HepG2 (cell line): ENCODE measurements around the gene TMEM97. TPM values are rescaled to one million over a fixed set of nuclear protein-coding genes. Genes with fewer than 3 reads are reported as not detected.
A peak's percentile ranks its signal among the peaks of the same experiment; 100 is the strongest.

ENCODE experiments used
- ATAC-seq: fragments of 200-7000 bp; cut with Tn5 transposase; 3 replicates; pipeline ENCODE4 v1.9.1; 2020; ENCODE audit warnings: mild to moderate bottlenecking, moderate library complexity
- BruUV-seq: library from RNA; stranded (reverse); fragments of 400-500 nt; replicated peaks from 2 replicates; lab custom pipeline; 2021; lab: Mats Ljungman, UMichigan
- CTCF ChIA-PET: fragments of 300-600 bp; formaldehyde crosslinking; extraction: SDS; loops from one replicate; lab custom pipeline; 2021; ENCODE audit warnings: low total read pairs, inconsistent platforms, low intra/inter-chr PET ratio; lab: Yijun Ruan, JAX
- POLR2A ChIA-PET: fragments of 350-600 bp; sonication (Branson Sonifier 250); formaldehyde crosslinking; loops from one replicate; lab custom pipeline; 2020; ENCODE audit warnings: antibody characterized with exemption, inconsistent platforms; lab: Yijun Ruan, JAX
- DNase-seq: peaks from one replicate; pipeline ENCODE4 v3.0.0-alpha.2; 2015; ENCODE audit warnings: low spot score
- FAIRE-seq: peaks from 3 replicates; lab custom pipeline; 2011; peaks lifted over from hg19 to GRCh38; lab: Jason Lieb, UNC
- H2AFZ ChIP-seq: one replicate; pipeline ENCODE4 v1.6.1; 2011; ENCODE audit warnings: low read length, inconsistent platforms
- H3K27ac ChIP-seq: fragments of 300-600 bp; 3 replicates; pipeline ENCODE4 v1.8.0; 2011; ENCODE audit warnings: mixed run types, mild to moderate bottlenecking, mixed read lengths, low read length, inconsistent platforms; ENCODE audit not compliant: insufficient read depth; ENCODE audit errors: extremely low read length
- H3K27me3 ChIP-seq, 2 experiments: fragments of 200-600 bp in 1 of 2; 2 replicates in 1 of 2; 3 replicates in 1 of 2; pipeline versions ENCODE4 v1.6.0 to v1.8.0; 2011; ENCODE audit warnings: low read length in 2 of 2, mild to moderate bottlenecking in 2 of 2, moderate library complexity in 2 of 2, inconsistent platforms in 1 of 2; ENCODE audit not compliant: insufficient read depth in 2 of 2, control insufficient read depth in 1 of 2
- H3K36me3 ChIP-seq, 2 experiments: fragments of 200-600 bp in 1 of 2; replicated peaks in 1 of 2; 2 replicates in 1 of 2; 3 replicates in 1 of 2; pipeline versions ENCODE4 v1.5.1 to v1.8.0; 2011; ENCODE audit warnings: low read length in 2 of 2, inconsistent platforms in 1 of 2; ENCODE audit not compliant: insufficient read depth in 2 of 2, control insufficient read depth in 1 of 2
- H3K4me1 ChIP-seq: 2 replicates; pipeline ENCODE4 v1.5.1; 2012; ENCODE audit warnings: low read length, inconsistent platforms; ENCODE audit not compliant: insufficient read depth
- H3K4me2 ChIP-seq: 2 replicates; pipeline ENCODE4 v1.6.0; 2011; ENCODE audit warnings: low read depth, low read length, inconsistent platforms
- H3K4me3 ChIP-seq, 3 experiments: fragments of 200-600 bp in 1 of 3; sonication (generic), shearing (Covaris generic) in 1 of 3; replicated peaks in 1 of 3; 2 replicates each; pipeline ENCODE4 v1.5.1; 2011 to 2016; ENCODE audit warnings: low read length in 3 of 3, inconsistent platforms in 2 of 3, low read depth in 2 of 3, mild to moderate bottlenecking in 2 of 3, control low read depth in 1 of 3, mixed read lengths in 1 of 3; ENCODE audit not compliant: insufficient read depth in 1 of 3
- H3K79me2 ChIP-seq: one replicate; pipeline ENCODE4 v1.6.1; 2011; ENCODE audit warnings: low read length, inconsistent platforms; ENCODE audit not compliant: insufficient read depth
- H3K9ac ChIP-seq: 2 replicates; pipeline ENCODE4 v1.6.0; 2011; ENCODE audit warnings: mild to moderate bottlenecking, low read depth, low read length, inconsistent platforms; ENCODE audit not compliant: insufficient read depth
- H3K9me3 ChIP-seq: 2 replicates; pipeline ENCODE4 v1.5.1; 2012; ENCODE audit warnings: mild to moderate bottlenecking, low read length
- H4K20me1 ChIP-seq: 2 replicates; pipeline ENCODE4 v1.6.0; 2011; ENCODE audit warnings: inconsistent platforms, mild to moderate bottlenecking, low read length, moderate library complexity; ENCODE audit not compliant: insufficient read depth
- BORCS8-MEF2B ChIP-seq: sonication (generic); formaldehyde crosslinking; IDR thresholded peaks from 2 replicates; pipeline ENCODE4 v1.8.0; 2022; ENCODE audit warnings: mild to moderate bottlenecking, missing genetic modification reagents
- DMAP1 ChIP-seq: IDR thresholded peaks from 2 replicates; pipeline ENCODE4 v1.6.1; 2016
- GATAD2A ChIP-seq: IDR thresholded peaks from 2 replicates; pipeline ENCODE4 v1.6.1; 2016
- GFI1 ChIP-seq: sonication (generic); formaldehyde crosslinking; IDR thresholded peaks from 2 replicates; pipeline ENCODE4 v1.5.0; 2020; ENCODE audit warnings: missing genetic modification reagents, mild to moderate bottlenecking, borderline replicate concordance
- KMT2A ChIP-seq: sonication (generic); formaldehyde crosslinking; IDR thresholded peaks from 2 replicates; pipeline ENCODE4 v1.4.0; 2020; ENCODE audit warnings: missing genetic modification reagents
- MEIS2 ChIP-seq: sonication (generic); formaldehyde crosslinking; IDR thresholded peaks from 2 replicates; pipeline ENCODE4 v1.9.0; 2021; ENCODE audit warnings: mild to moderate bottlenecking, missing genetic modification reagents
- MIER2 ChIP-seq: IDR thresholded peaks from 2 replicates; pipeline ENCODE4 v1.6.1; 2016; ENCODE audit warnings: missing biosample characterization, missing genetic modification reagents
- NR2F6 ChIP-seq, 2 experiments: IDR thresholded peaks; 2 replicates each; pipeline ENCODE4 v1.6.1; 2016; ENCODE audit warnings: antibody characterized with exemption in 1 of 2, mild to moderate bottlenecking in 1 of 2
- PBX3 ChIP-seq: sonication (generic); formaldehyde crosslinking; IDR thresholded peaks from 2 replicates; pipeline ENCODE4 v1.8.1; 2023; ENCODE audit warnings: missing genetic modification reagents, inconsistent platforms, borderline replicate concordance
- RARA ChIP-seq: IDR thresholded peaks from 2 replicates; pipeline ENCODE4 v1.6.1; 2016; ENCODE audit warnings: missing genetic modification reagents, missing compliant biosample characterization
- RXRB ChIP-seq: IDR thresholded peaks from 2 replicates; pipeline ENCODE4 v1.6.1; 2016; ENCODE audit warnings: borderline replicate concordance, missing genetic modification reagents, missing compliant biosample characterization
- TOE1 ChIP-seq: sonication (generic); formaldehyde crosslinking; IDR thresholded peaks from 2 replicates; pipeline ENCODE4 v1.4.0; 2020; ENCODE audit warnings: mild to moderate bottlenecking, missing genetic modification reagents
- ZBTB8A ChIP-seq: sonication (generic); formaldehyde crosslinking; IDR thresholded peaks from 2 replicates; pipeline ENCODE4 v1.4.0; 2020; ENCODE audit warnings: mild to moderate bottlenecking, low read depth, missing genetic modification reagents, borderline replicate concordance
- ZNF883 ChIP-seq: sonication (generic); formaldehyde crosslinking; IDR thresholded peaks from 2 replicates; pipeline ENCODE4 v1.5.1; 2020; ENCODE audit warnings: mild to moderate bottlenecking, missing genetic modification reagents; ENCODE audit errors: not compliant biosample characterization
- WGBS: methylation state at CpG from one replicate; pipeline ENCODE4 v1.1.6; 2017; ENCODE audit warnings: low lambda C conversion rate; 5-methylcytosine and 5-hydroxymethylcytosine counted together
- in situ Hi-C: cut with HindIII; loops from 2 replicates; pipeline ENCODE4 v1.10.0; 2017; ENCODE audit warnings: low pct_unique_long_range_greater_than_20kb; ENCODE audit not compliant: extremely low pct_ligation_motif_present
- intact Hi-C: fragments of 100-400 bp; cut with micrococcal nuclease; formaldehyde crosslinking; loops from one replicate; pipeline ENCODE4 v1.10.0; 2022; ENCODE audit not compliant: unreplicated experiment
- polyA plus RNA-seq, 8 experiments: library from polyadenylated mRNA; depleted of rRNA in 3 of 8; stranded (reverse) in 7 of 8; unstranded in 1 of 8; fragments of >200 nt; fragmentation: Illumina TruSeq in 4 of 8; extraction: Trizol in 4 of 8; gene quantifications; 2 replicates each; pipeline versions ENCODE4 v1.2.1 to v1.2.3, GENCODE V29; 2011 to 2016; ENCODE audit warnings: low read depth in 4 of 8, missing spikeins in 1 of 8, mixed read lengths in 1 of 8; ENCODE audit not compliant: insufficient read depth in 1 of 8
- total RNA-seq, 5 experiments: library from RNA; depleted of rRNA; stranded (reverse); fragments of >200 nt; fragmentation: Illumina TruSeq; extraction: Trizol; gene quantifications; 2 replicates each; pipeline ENCODE4 v1.2.3, GENCODE V29; 2016; ENCODE audit warnings: low read depth in 1 of 5
- TF ChIP-seq, protein P1 (sequence below): IDR thresholded peaks from 2 replicates; pipeline ENCODE4 v1.6.1; 2016; ENCODE audit warnings: missing compliant biosample characterization, missing genetic modification reagents, borderline replicate concordance

TMEM97 gene
- total and polyA plus RNA-seq, 2 of the 13 experiments (the other 11 are each of a cell fraction or from before 2014, with no cell fraction given) = 69.6 to 137 TPM

- H4K20me1 ChIP-seq = no peaks in the 10 kb centered on the region
- intact Hi-C loops = loop anchor here (5.0 kb wide), 1 partner anchor 114 kb away; no protein-coding TSS in a partner anchor
- POLR2A ChIA-PET = interaction anchor here (0.9 to 5.7 kb wide), 8 partner anchors 11 to 142 kb away, joined by 3 to 68 read pairs (median 14); partner anchors contain the start of genes IFT20, POLDIP2, SLC46A1 and TMEM97
- peaks cover 26% of the 10 kb centered on the region for H3K4me1 ChIP-seq
- peaks cover 31 to 74% of the 10 kb centered on the region in 2 experiments for H3K36me3 ChIP-seq
- DNase-seq (no peak), FAIRE-seq (no peak), ATAC-seq (no peak)
- H3K9ac ChIP-seq = 0 out of 2 replicates have a peak overlapping the region, but pooled peaks have one; percentile 9
- TF ChIP-seq, protein P1, sequence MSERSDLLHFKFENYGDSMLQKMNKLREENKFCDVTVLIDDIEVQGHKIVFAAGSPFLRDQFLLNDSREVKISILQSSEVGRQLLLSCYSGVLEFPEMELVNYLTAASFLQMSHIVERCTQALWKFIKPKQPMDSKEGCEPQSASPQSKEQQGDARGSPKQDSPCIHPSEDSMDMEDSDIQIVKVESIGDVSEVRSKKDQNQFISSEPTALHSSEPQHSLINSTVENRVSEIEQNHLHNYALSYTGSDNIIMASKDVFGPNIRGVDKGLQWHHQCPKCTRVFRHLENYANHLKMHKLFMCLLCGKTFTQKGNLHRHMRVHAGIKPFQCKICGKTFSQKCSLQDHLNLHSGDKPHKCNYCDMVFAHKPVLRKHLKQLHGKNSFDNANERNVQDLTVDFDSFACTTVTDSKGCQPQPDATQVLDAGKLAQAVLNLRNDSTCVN (CRISPR knock-in tag) = no peak
- TF ChIP-seq RARA = no peak
- TF ChIP-seq ZNF883 (CRISPR knock-in tag) = no peak
- TF ChIP-seq KMT2A (CRISPR knock-in tag) = 0 out of 2 replicates have a peak, but pooled peaks have one; percentile 8
- BruUV-seq = no TSS peak
- H3K9me3 ChIP-seq = no peaks in the 10 kb centered on the region
- H3K4me3 ChIP-seq = no peak overlapping the region
- peak overlapping the region; percentile 43 for H3K27ac ChIP-seq
- 98% methylated on average over 2 of the region's 2 CpGs for WGBS
- in situ Hi-C loops = no loop called here
- CTCF ChIA-PET = interaction anchor here (1.2 kb wide), 1 partner anchor 70 kb away, joined by 4 read pairs; no protein-coding TSS in a partner anchor
- H3K27me3 ChIP-seq = no peaks in the 10 kb centered on the region
- peak overlapping the region; percentile 21; the same call in 1 of the 2 replicates for H3K4me2 ChIP-seq
- H2AFZ ChIP-seq = no peak overlapping the region
- no peaks in the 10 kb centered on the region for H3K79me2 ChIP-seq
Measured at GRCh38 chr17:28346199-28346580, 27.2 kb downstream of the TMEM97 start.

GRCh38 chr17:28346746-28347246 is 27.8 kb downstream of the TMEM97 start:
- FAIRE-seq = peak; percentile 93
- TF ChIP-seq RXRB (CRISPR knock-in tag) (peak; percentile 48; the same call in 1 of the 2 replicates), BORCS8-MEF2B (CRISPR knock-in tag) (no peak), MEIS2 (no peak), TOE1 (CRISPR knock-in tag) (peak; percentile 46; the same call in 1 of the 2 replicates), PBX3 (no peak), MIER2 (CRISPR knock-in tag) (peak; percentile 36; the same call in 1 of the 2 replicates), GATAD2A (CRISPR knock-in tag) (peak; percentile 60; the same call in 1 of the 2 replicates), DMAP1 (CRISPR knock-in tag) (0 out of 2 replicates have a peak, but pooled peaks have one; percentile 21), NR2F6 (IDR thresholded peaks at IDR 0.05) (0 out of 2 replicates have a peak, but pooled peaks have one; percentile 27), NR2F6 (CRISPR knock-in tag; IDR thresholded peaks at IDR 0.05) (peak; percentile 67), GFI1 (CRISPR knock-in tag) (peak; percentile 73; the same call in 1 of the 2 replicates), ZBTB8A (CRISPR knock-in tag) (no peak)

More at GRCh38 chr17:28346746-28347246, 27.8 kb downstream of the TMEM97 start:
- Histone ChIP-seq H3K4me3 (no peak overlapping the region), H3K79me2 (no peaks in the 10 kb centered on the region), H3K4me2 (peak overlapping the region; percentile 21; the same call in 1 of the 2 replicates), H4K20me1 (no peaks in the 10 kb centered on the region), H3K9me3 (no peaks in the 10 kb centered on the region), H3K27me3 (no peaks in the 10 kb centered on the region), H3K27ac (peak overlapping the region; percentile 43), H3K9ac (no peak overlapping the region), H3K36me3 (peaks cover 31 to 74% of the 10 kb centered on the region in 2 experiments), H3K4me1 (peaks cover 26% of the 10 kb centered on the region), H2AFZ (no peak overlapping the region)
- peak; percentile 86 for ATAC-seq
- DNase-seq = peak; percentile 69
- WGBS = 42% methylated on average over 7 of the region's 7 CpGs
- intact Hi-C loops (loop anchor here (5.0 kb wide), 1 partner anchor 114 kb away; no protein-coding TSS in a partner anchor), in situ Hi-C loops (no loop called here)
- ChIA-PET POLR2A (interaction anchor here (0.9 to 5.7 kb wide), 8 partner anchors 10 to 142 kb away, joined by 3 to 68 read pairs (median 14); partner anchors contain the start of genes IFT20, POLDIP2, SLC46A1 and TMEM97), CTCF (interaction anchor here (0.8 to 1.2 kb wide), 2 partner anchors 70 to 107 kb away, joined by 3 to 4 read pairs; no protein-coding TSS in a partner anchor)
- BruUV-seq = no TSS peak
